Activated CD4-positive, alpha-beta T cell treated with anti-CD3 and anti-CD28 coated beads, Interleukin-2, amount 50 U/mL, for 24 hours (primary cell): ENCODE data around the gene TDRD3.

ENCODE experiments used
- DNase-seq, 2 donors: peaks; one replicate each; pipeline ENCODE4 v3.0.0-alpha.2; 2020; ENCODE audit warnings: low read depth in 1 of 2, low spot score in 1 of 2

The TDRD3 gene

GRCh38 chr13:60572003-60572798 lies 175.2 kb downstream of the TDRD3 start:
- DNase-seq = no peak

GRCh38 chr13:60572855-60573254 lies 175.8 kb downstream of the TDRD3 start:
- no peak for DNase-seq

- no peak for DNase-seq
Measured at GRCh38 chr13:60574735-60575134, 177.7 kb downstream of the TDRD3 start.

- no peak for DNase-seq
Measured at GRCh38 chr13:60575142-60575541, 178.1 kb downstream of the TDRD3 start.

- no peak for DNase-seq
Measured at GRCh38 chr13:60577761-60578160, 180.7 kb downstream of the TDRD3 start.

GRCh38 chr13:60583196-60583888 lies 186.3 kb downstream of the TDRD3 start:
- DNase-seq = no peak

- no peak for DNase-seq
Measured at GRCh38 chr13:60583911-60584753, 187.1 kb downstream of the TDRD3 start.

GRCh38 chr13:60584976-60585375 lies 188.0 kb downstream of the TDRD3 start:
- DNase-seq = no peak

GRCh38 chr13:60590800-60591747 lies 194.1 kb downstream of the TDRD3 start:
- no peak for DNase-seq

- no peak for DNase-seq
Measured at GRCh38 chr13:60603049-60603448, 206.0 kb downstream of the TDRD3 start.

GRCh38 chr13:60604058-60604457 lies 207.0 kb downstream of the TDRD3 start:
- no peak for DNase-seq

GRCh38 chr13:60608954-60609353 lies 211.9 kb downstream of the TDRD3 start:
- DNase-seq = no peak

GRCh38 chr13:60611523-60611922 lies 214.5 kb downstream of the TDRD3 start:
- DNase-seq = no peak

- no peak for DNase-seq
Measured at GRCh38 chr13:60612593-60612992, 215.6 kb downstream of the TDRD3 start.

GRCh38 chr13:60613080-60613479 lies 216.1 kb downstream of the TDRD3 start:
- no peak for DNase-seq

GRCh38 chr13:60617991-60618733 lies 221.1 kb downstream of the TDRD3 start:
- DNase-seq = no peak

- DNase-seq = no peak
Measured at GRCh38 chr13:60619461-60619860, 222.4 kb downstream of the TDRD3 start.

GRCh38 chr13:60620611-60621395 lies 223.8 kb downstream of the TDRD3 start:
- no peak for DNase-seq

- no peak for DNase-seq
Measured at GRCh38 chr13:60623151-60623550, 226.1 kb downstream of the TDRD3 start.
